GM10266 (cell line): ENCODE results near the gene OSBPL1A.

Experiments
- DNase-seq: peaks from one replicate; pipeline ENCODE4 v3.0.0; 2012; ENCODE audit errors: extremely low spot score
- TF ChIP-seq, protein P1 (sequence below): IDR thresholded peaks from 2 replicates; pipeline ENCODE4 v1.5.1; 2012; ENCODE audit warnings: mild to moderate bottlenecking, low read depth; ENCODE audit not compliant: control insufficient read depth, insufficient read depth; ENCODE audit errors: missing control alignments

OSBPL1A gene

DNA sequence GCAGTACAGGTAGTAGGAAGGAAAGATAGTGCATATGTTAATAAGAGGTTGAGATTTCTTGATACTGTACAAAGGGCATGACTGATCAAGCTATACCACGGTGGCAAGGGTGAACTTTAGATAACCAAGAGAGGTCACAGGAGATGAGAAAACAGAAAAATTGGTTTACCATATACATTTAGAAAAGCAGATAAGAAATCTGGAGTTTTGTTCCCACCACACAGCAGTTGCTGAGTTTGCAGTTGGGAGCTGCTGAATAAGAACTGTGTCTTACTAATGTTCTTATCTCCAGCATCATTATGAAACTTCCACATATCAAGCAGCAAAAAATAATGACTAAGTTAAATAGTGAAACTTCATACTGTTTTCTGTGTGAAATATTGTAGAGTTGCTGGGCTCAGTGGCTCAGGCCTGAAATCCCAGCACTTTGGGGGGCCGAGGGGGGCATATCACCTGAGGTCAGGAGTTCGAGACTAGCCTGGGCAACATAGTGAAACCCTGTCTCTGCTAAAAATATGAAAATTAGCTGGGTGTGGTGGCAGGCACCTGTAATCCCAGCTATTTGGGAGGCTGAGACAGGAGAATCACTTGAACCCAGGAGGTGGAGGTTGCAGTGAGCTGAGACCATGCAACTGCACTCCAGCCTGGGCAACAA lies 16.9 kb upstream of the OSBPL1A start:
- no peak for DNase-seq
- TF ChIP-seq, protein P1, sequence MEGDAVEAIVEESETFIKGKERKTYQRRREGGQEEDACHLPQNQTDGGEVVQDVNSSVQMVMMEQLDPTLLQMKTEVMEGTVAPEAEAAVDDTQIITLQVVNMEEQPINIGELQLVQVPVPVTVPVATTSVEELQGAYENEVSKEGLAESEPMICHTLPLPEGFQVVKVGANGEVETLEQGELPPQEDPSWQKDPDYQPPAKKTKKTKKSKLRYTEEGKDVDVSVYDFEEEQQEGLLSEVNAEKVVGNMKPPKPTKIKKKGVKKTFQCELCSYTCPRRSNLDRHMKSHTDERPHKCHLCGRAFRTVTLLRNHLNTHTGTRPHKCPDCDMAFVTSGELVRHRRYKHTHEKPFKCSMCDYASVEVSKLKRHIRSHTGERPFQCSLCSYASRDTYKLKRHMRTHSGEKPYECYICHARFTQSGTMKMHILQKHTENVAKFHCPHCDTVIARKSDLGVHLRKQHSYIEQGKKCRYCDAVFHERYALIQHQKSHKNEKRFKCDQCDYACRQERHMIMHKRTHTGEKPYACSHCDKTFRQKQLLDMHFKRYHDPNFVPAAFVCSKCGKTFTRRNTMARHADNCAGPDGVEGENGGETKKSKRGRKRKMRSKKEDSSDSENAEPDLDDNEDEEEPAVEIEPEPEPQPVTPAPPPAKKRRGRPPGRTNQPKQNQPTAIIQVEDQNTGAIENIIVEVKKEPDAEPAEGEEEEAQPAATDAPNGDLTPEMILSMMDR = no peak

DNA sequence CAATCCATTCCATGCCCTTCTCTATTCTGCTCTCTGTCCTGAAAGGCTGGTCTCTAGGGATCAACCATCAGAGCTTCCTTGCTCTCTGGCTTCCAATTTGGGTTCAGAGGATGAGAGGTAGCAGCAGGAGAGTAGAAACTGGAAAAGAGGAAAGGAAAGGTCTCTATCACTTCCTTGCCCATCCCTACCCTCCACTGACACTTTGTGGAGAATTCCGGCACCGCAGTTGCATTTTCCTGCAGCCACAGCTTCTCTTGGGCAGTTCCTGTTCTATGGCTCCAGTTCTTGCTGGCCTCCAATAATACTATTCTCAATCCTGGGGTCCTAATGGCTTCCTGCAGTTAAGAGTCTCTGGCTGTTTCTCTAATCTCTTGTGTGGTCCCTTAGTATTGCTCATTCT lies 15.5 kb upstream of the OSBPL1A start:
- DNase-seq = no peak
- TF ChIP-seq, protein P1 = no peak

GRCh38 chr18:24408496-24408895 lies 10.9 kb upstream of the OSBPL1A start:
- TF ChIP-seq, protein P1 = no peak
- no peak for DNase-seq

DNA sequence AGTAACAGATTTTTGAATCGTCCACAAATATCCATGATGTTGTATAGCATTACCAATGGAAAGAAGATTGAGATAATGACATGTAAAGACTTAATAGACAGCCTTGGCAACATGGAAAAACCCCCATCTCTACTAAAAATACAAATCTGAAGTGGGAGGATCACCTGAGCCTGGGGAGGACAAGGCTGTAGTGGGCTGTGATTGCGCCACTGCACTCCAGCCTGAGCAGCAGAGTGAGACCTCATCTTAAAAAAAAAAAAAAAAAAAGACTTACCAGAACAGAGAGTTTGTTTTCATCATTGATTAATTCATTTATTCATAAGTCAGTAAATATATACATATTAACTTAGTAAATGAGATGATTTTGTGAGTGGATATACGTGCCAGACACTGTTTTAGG lies 7.0 kb upstream of the OSBPL1A start:
- DNase-seq = no peak
- TF ChIP-seq, protein P1 = no peak

GRCh38 chr18:24403076-24403475 lies 5.5 kb upstream of the OSBPL1A start:
- DNase-seq = no peak

GRCh38 chr18:24402209-24402785 lies 4.7 kb upstream of the OSBPL1A start:
- TF ChIP-seq, protein P1 = peak; percentile 18
- no peak for DNase-seq

More at GRCh38 chr18:24403076-24403475, 5.5 kb upstream of the OSBPL1A start:
- TF ChIP-seq, protein P1 = no peak

- TF ChIP-seq, protein P1 = no peak
- DNase-seq = no peak
Measured at GRCh38 chr18:24400587-24400986, 3.0 kb upstream of the OSBPL1A start.
